ENCODE measurements around the gene MFAP3.
"Not testable (repeated sequence)": the region's sequence is repeated elsewhere in the genome, so short reads cannot be mapped to it uniquely, and the experiment has no call there.

MFAP3 gene

GRCh38 chr5:154058055-154059038 is 19.6 kb downstream of the MFAP3 start:
- H3K27me3 ChIP-seq (ENCODE audit: control insufficient read depth, insufficient read depth, low read length), result no peaks in the 10 kb centered on the region
- H3K9me3 ChIP-seq (ENCODE audit: control insufficient read depth, low read length), result no peaks in the 10 kb centered on the region
- no peak overlapping the region for H3K4me3 ChIP-seq (ENCODE audit: low read length)
- no peaks in the 10 kb centered on the region for H3K36me3 ChIP-seq (ENCODE audit: control insufficient read depth, insufficient read depth, low read length)
- peaks cover 16% of the 10 kb centered on the region for H3K4me1 ChIP-seq (ENCODE audit: control insufficient read depth, insufficient read depth, low read length)
- no peak overlapping the region for H3K9ac ChIP-seq (ENCODE audit: low read length)

- H3K4me1 ChIP-seq (ENCODE audit: control insufficient read depth, insufficient read depth, low read length), result peaks cover 16% of the 10 kb centered on the region
- H3K4me3 ChIP-seq (ENCODE audit: low read length), result no peak overlapping the region
- no peak overlapping the region for H3K9ac ChIP-seq (ENCODE audit: low read length)
- H3K36me3 ChIP-seq (ENCODE audit: control insufficient read depth, insufficient read depth, low read length), result no peaks in the 10 kb centered on the region
- no peaks in the 10 kb centered on the region for H3K27me3 ChIP-seq (ENCODE audit: control insufficient read depth, insufficient read depth, low read length)
- no peaks in the 10 kb centered on the region for H3K9me3 ChIP-seq (ENCODE audit: control insufficient read depth, low read length)
Observed at GRCh38 chr5:154059039-154059430, 20.3 kb downstream of the MFAP3 start.

- Histone ChIP-seq H3K4me1 (ENCODE audit: control insufficient read depth, insufficient read depth, low read length) (peaks cover 16% of the 10 kb centered on the region), H3K9ac (ENCODE audit: low read length) (no peak overlapping the region), H3K9me3 (ENCODE audit: control insufficient read depth, low read length) (no peaks in the 10 kb centered on the region), H3K36me3 (ENCODE audit: control insufficient read depth, insufficient read depth, low read length) (no peaks in the 10 kb centered on the region), H3K27me3 (ENCODE audit: control insufficient read depth, insufficient read depth, low read length) (no peaks in the 10 kb centered on the region), H3K4me3 (ENCODE audit: low read length) (no peak overlapping the region)
Observed at GRCh38 chr5:154059583-154059982, 20.8 kb downstream of the MFAP3 start.

GRCh38 chr5:154060606-154061005 is 21.8 kb downstream of the MFAP3 start:
- H3K9ac ChIP-seq (ENCODE audit: low read length), result no peak overlapping the region
- no peaks in the 10 kb centered on the region for H3K36me3 ChIP-seq (ENCODE audit: control insufficient read depth, insufficient read depth, low read length)
- peaks cover 16% of the 10 kb centered on the region for H3K4me1 ChIP-seq (ENCODE audit: control insufficient read depth, insufficient read depth, low read length)
- H3K9me3 ChIP-seq (ENCODE audit: control insufficient read depth, low read length), result no peaks in the 10 kb centered on the region
- no peak overlapping the region for H3K4me3 ChIP-seq (ENCODE audit: low read length)
- no peaks in the 10 kb centered on the region for H3K27me3 ChIP-seq (ENCODE audit: control insufficient read depth, insufficient read depth, low read length)

- H3K9me3 ChIP-seq (ENCODE audit: control insufficient read depth, low read length), result no peaks in the 10 kb centered on the region
- H3K36me3 ChIP-seq (ENCODE audit: control insufficient read depth, insufficient read depth, low read length), result no peaks in the 10 kb centered on the region
- H3K4me1 ChIP-seq (ENCODE audit: control insufficient read depth, insufficient read depth, low read length), result peaks cover 5% of the 10 kb centered on the region
- no peak overlapping the region for H3K4me3 ChIP-seq (ENCODE audit: low read length)
- no peaks in the 10 kb centered on the region for H3K27me3 ChIP-seq (ENCODE audit: control insufficient read depth, insufficient read depth, low read length)
- H3K9ac ChIP-seq (ENCODE audit: low read length), result no peak overlapping the region
Observed at GRCh38 chr5:154063372-154063771, 24.6 kb downstream of the MFAP3 start.

GRCh38 chr5:154065971-154066370 is 27.2 kb downstream of the MFAP3 start:
- no peaks in the 10 kb centered on the region for H3K9me3 ChIP-seq (ENCODE audit: control insufficient read depth, low read length)
- no peaks in the 10 kb centered on the region for H3K27me3 ChIP-seq (ENCODE audit: control insufficient read depth, insufficient read depth, low read length)
- H3K36me3 ChIP-seq (ENCODE audit: control insufficient read depth, insufficient read depth, low read length), result no peaks in the 10 kb centered on the region
- no peak overlapping the region for H3K4me3 ChIP-seq (ENCODE audit: low read length)
- H3K4me1 ChIP-seq (ENCODE audit: control insufficient read depth, insufficient read depth, low read length), result no peaks in the 10 kb centered on the region
- H3K9ac ChIP-seq (ENCODE audit: low read length), result no peak overlapping the region

GRCh38 chr5:154069854-154070253 is 31.1 kb downstream of the MFAP3 start:
- not testable (repeated sequence) for H3K9me3 ChIP-seq (ENCODE audit: control insufficient read depth, low read length); H3K4me3 ChIP-seq (ENCODE audit: low read length); H3K9ac ChIP-seq (ENCODE audit: low read length); H3K36me3 ChIP-seq (ENCODE audit: control insufficient read depth, insufficient read depth, low read length); H3K27me3 ChIP-seq (ENCODE audit: control insufficient read depth, insufficient read depth, low read length)
- peaks cover 12% of the 10 kb centered on the region for H3K4me1 ChIP-seq (ENCODE audit: control insufficient read depth, insufficient read depth, low read length)

- no peaks in the 10 kb centered on the region for H3K9me3 ChIP-seq (ENCODE audit: control insufficient read depth, low read length)
- H3K36me3 ChIP-seq (ENCODE audit: control insufficient read depth, insufficient read depth, low read length), result no peaks in the 10 kb centered on the region
- no peaks in the 10 kb centered on the region for H3K27me3 ChIP-seq (ENCODE audit: control insufficient read depth, insufficient read depth, low read length)
- peaks cover 12% of the 10 kb centered on the region for H3K4me1 ChIP-seq (ENCODE audit: control insufficient read depth, insufficient read depth, low read length)
- peak overlapping the region; percentile 3 for H3K9ac ChIP-seq (ENCODE audit: low read length)
- no peak overlapping the region for H3K4me3 ChIP-seq (ENCODE audit: low read length)
Observed at GRCh38 chr5:154071799-154072413, 33.1 kb downstream of the MFAP3 start.

- H3K4me3 ChIP-seq (ENCODE audit: low read length), result no peak overlapping the region
- no peaks in the 10 kb centered on the region for H3K27me3 ChIP-seq (ENCODE audit: control insufficient read depth, insufficient read depth, low read length)
- peak overlapping the region; percentile 3 for H3K9ac ChIP-seq (ENCODE audit: low read length)
- no peaks in the 10 kb centered on the region for H3K36me3 ChIP-seq (ENCODE audit: control insufficient read depth, insufficient read depth, low read length)
- peaks cover 12% of the 10 kb centered on the region for H3K4me1 ChIP-seq (ENCODE audit: control insufficient read depth, insufficient read depth, low read length)
- H3K9me3 ChIP-seq (ENCODE audit: control insufficient read depth, low read length), result no peaks in the 10 kb centered on the region
Observed at GRCh38 chr5:154072414-154073171, 33.8 kb downstream of the MFAP3 start.

- Histone ChIP-seq H3K4me1 (ENCODE audit: control insufficient read depth, insufficient read depth, low read length) (peaks cover 22% of the 10 kb centered on the region), H3K36me3 (ENCODE audit: control insufficient read depth, insufficient read depth, low read length) (no peaks in the 10 kb centered on the region), H3K9me3 (ENCODE audit: control insufficient read depth, low read length) (no peaks in the 10 kb centered on the region), H3K4me3 (ENCODE audit: low read length) (no peak overlapping the region), H3K9ac (ENCODE audit: low read length) (no peak overlapping the region), H3K27me3 (ENCODE audit: control insufficient read depth, insufficient read depth, low read length) (no peaks in the 10 kb centered on the region)
Observed at GRCh38 chr5:154076240-154076922, 37.6 kb downstream of the MFAP3 start.

- Histone ChIP-seq H3K4me1 (ENCODE audit: control insufficient read depth, insufficient read depth, low read length) (peaks cover 13% of the 10 kb centered on the region), H3K9ac (ENCODE audit: low read length) (no peak overlapping the region), H3K36me3 (ENCODE audit: control insufficient read depth, insufficient read depth, low read length) (no peaks in the 10 kb centered on the region), H3K9me3 (ENCODE audit: control insufficient read depth, low read length) (no peaks in the 10 kb centered on the region), H3K4me3 (ENCODE audit: low read length) (no peak overlapping the region), H3K27me3 (ENCODE audit: control insufficient read depth, insufficient read depth, low read length) (no peaks in the 10 kb centered on the region)
Observed at GRCh38 chr5:154077696-154078095, 38.9 kb downstream of the MFAP3 start.
